Neutrophil (primary cell): Measurements from ENCODE around the gene SPATS2L.

ENCODE experiments used
- H3K27ac ChIP-seq: fragments of 200-600 bp; sonication (generic); 2 replicates; pipeline ENCODE4 v1.5.1; 2016; ENCODE audit warnings: mild to moderate bottlenecking, moderate library complexity
- H3K27me3 ChIP-seq: fragments of 200-600 bp; sonication (generic); 2 replicates; pipeline ENCODE4 v1.6.0; 2016; ENCODE audit warnings: mild to moderate bottlenecking
- H3K36me3 ChIP-seq: fragments of 200-600 bp; sonication (generic); 2 replicates; pipeline ENCODE4 v1.5.1; 2017
- H3K4me1 ChIP-seq, 2 experiments: fragments of 200-600 bp in 1 of 2; sonication (generic) in 1 of 2; 1 replicate in 1 of 2; 2 replicates in 1 of 2; pipeline versions ENCODE4 v1.5.1 to v1.6.1; 2013 to 2016; ENCODE audit warnings: low read depth in 1 of 2, low read length in 1 of 2, mild to moderate bottlenecking in 1 of 2, moderate library complexity in 1 of 2; ENCODE audit not compliant: control insufficient read depth in 1 of 2, insufficient read depth in 1 of 2
- H3K4me3 ChIP-seq, 2 experiments: fragments of 200-600 bp in 1 of 2; sonication (generic) in 1 of 2; 1 replicate in 1 of 2; 2 replicates in 1 of 2; pipeline ENCODE4 v1.5.1; 2013 to 2016; ENCODE audit warnings: low read depth in 1 of 2, low read length in 1 of 2, mild to moderate bottlenecking in 1 of 2, moderate library complexity in 1 of 2
- H3K9me3 ChIP-seq: fragments of 200-600 bp; sonication (generic); 2 replicates; pipeline ENCODE4 v1.5.1; 2016
- CTCF ChIP-seq: fragments of 200-600 bp; sonication (generic); IDR thresholded peaks from 2 replicates; pipeline ENCODE4 v1.5.1; 2016; ENCODE audit warnings: antibody characterized with exemption

SPATS2L gene

DNA sequence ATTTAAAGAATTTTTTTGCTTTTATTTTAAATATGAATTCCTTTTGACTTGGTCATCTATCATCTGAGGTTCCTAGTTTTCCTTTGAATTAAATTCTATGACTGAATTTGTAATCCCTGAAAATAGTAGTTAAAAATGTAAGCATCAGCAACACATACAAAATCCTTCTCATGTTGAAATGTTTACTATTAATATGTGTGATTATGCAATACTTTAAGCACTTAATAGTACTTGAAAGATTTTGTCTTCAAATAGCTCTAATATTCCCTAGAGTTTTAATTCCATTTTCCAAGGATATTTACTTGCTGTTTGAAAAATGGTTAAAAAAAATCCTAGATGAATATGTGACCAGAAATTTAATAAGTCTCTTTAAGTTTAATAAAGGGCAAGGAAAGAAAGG lies 26.6 kb upstream of the SPATS2L start:
- H3K4me1 ChIP-seq, result no peaks in the 10 kb centered on the region

DNA sequence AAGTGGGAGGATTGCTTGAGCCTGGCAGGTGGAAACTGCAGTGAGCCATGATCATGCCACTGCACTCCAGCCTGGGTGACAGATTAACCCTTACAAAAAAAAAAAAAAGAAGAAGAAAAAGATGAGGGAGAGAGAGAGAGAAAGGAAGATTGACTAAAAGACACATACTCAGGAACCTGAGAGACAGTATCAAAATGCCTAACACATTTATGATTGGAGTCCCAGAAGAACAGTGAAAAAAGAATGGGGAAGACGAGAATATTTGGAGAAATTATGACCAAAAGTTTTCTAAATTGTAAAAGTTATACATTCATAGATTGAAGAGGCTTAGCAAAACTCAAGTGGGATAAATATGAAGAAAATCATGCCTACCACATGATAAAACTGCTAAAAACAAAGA lies 19.9 kb upstream of the SPATS2L start:
- no peak overlapping the region for H3K27ac ChIP-seq
- no peaks in the 10 kb centered on the region for H3K9me3 ChIP-seq
- H3K4me1 ChIP-seq, result no peaks in the 10 kb centered on the region
- peaks cover 8% of the 10 kb centered on the region for H3K27me3 ChIP-seq
- no peaks in the 10 kb centered on the region for H3K36me3 ChIP-seq
- H3K4me3 ChIP-seq, result no peak overlapping the region
- no peak for TF ChIP-seq CTCF

More for the DNA sequence above, 26.6 kb upstream of the SPATS2L start:
- Histone ChIP-seq H3K27ac (no peak overlapping the region), H3K9me3 (no peaks in the 10 kb centered on the region), H3K27me3 (peaks cover 8% of the 10 kb centered on the region), H3K4me3 (no peak overlapping the region), H3K36me3 (no peaks in the 10 kb centered on the region)
- TF ChIP-seq CTCF, result no peak

GRCh38 chr2:200288670-200289429 lies 17.6 kb upstream of the SPATS2L start:
- no peaks in the 10 kb centered on the region for H3K4me1 ChIP-seq
- H3K27ac ChIP-seq, result no peak overlapping the region
- peaks cover 1% of the 10 kb centered on the region for H3K27me3 ChIP-seq
- no peaks in the 10 kb centered on the region for H3K9me3 ChIP-seq
- no peak for TF ChIP-seq CTCF
- no peak overlapping the region for H3K4me3 ChIP-seq
- H3K36me3 ChIP-seq, result no peaks in the 10 kb centered on the region

DNA sequence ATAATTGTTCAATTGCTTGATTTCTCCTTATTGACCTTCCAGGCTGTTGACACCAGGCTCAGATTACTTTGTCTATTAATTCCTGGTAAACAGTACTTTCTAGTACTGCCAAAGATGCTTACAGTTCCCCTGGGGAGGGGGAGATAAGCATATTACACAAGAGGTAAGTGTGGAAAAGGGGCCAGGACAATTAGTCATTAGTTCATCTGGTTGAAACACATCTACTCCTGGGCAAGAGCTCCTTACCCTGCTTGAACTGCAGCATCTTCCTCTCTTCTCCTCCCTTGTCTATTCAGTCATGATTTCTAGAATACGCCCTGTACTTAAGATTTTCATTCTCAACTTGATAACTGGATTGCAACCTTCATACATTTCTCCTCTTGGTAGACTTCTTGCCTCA lies 10.4 kb upstream of the SPATS2L start:
- no peak for TF ChIP-seq CTCF
- no peaks in the 10 kb centered on the region for H3K4me1 ChIP-seq
- H3K27me3 ChIP-seq, result peaks cover 6% of the 10 kb centered on the region
- H3K9me3 ChIP-seq, result no peaks in the 10 kb centered on the region
- H3K27ac ChIP-seq, result no peak overlapping the region
- H3K4me3 ChIP-seq, result no peak overlapping the region
- no peaks in the 10 kb centered on the region for H3K36me3 ChIP-seq

DNA sequence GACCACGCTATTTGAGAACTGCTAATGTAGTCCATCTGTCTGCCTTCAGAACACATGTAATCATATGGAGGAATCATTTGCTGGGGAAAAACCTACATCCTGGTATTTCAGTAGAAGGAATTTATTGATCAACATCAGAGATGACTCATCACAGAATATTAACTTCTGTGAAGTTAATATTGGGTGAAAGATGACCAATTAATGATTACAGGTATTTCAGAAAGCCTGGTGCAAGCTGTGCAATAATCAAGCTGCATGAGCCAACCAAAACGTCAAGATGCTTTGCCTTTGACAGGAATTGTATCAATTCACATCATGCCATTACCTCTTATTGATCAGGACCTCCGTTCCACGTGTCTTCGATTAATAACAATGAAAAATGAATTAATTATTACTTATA lies 9.4 kb upstream of the SPATS2L start:
- Histone ChIP-seq H3K4me1 (no peaks in the 10 kb centered on the region), H3K9me3 (no peaks in the 10 kb centered on the region), H3K27me3 (peaks cover 6% of the 10 kb centered on the region), H3K36me3 (no peaks in the 10 kb centered on the region), H3K4me3 (no peak overlapping the region), H3K27ac (no peak overlapping the region)
- no peak for TF ChIP-seq CTCF
